GM12875 (cell line): ENCODE data around the gene PRRG3.

Experiments used
- H3K4me3 ChIP-seq: one replicate; pipeline ENCODE4 v1.5.1; 2011; ENCODE audit warnings: low read depth, low read length, control low read depth
- TF ChIP-seq, protein P1 (sequence below): IDR thresholded peaks from 2 replicates; pipeline ENCODE4 v1.5.1; 2011; ENCODE audit warnings: low read depth, mild to moderate bottlenecking, control low read depth, inconsistent platforms, low read length, moderate library complexity, borderline replicate concordance; ENCODE audit not compliant: insufficient read depth

Gene PRRG3

DNA sequence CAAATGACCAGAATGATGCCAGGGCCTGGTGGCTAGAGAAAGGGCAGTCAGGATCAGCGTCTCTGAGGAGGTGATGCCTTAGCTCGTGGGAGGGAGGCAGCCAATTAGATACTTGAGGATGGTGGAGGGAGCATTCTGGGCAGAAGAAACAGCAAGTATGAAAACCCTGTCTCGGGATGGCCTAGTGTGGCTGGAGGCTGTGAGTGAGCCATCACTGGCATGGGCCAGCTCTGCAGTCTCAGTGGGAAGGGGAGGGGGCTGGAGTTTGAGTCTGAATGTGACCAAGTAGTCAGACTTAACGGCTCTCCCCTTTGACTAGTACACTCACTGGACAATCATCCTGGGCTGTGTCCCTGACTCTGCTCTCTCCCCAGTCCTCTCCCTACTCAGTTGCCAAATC lies 46.3 kb downstream of the PRRG3 start:
- H3K4me3 ChIP-seq: no peak overlapping the region
- TF ChIP-seq, protein P1, sequence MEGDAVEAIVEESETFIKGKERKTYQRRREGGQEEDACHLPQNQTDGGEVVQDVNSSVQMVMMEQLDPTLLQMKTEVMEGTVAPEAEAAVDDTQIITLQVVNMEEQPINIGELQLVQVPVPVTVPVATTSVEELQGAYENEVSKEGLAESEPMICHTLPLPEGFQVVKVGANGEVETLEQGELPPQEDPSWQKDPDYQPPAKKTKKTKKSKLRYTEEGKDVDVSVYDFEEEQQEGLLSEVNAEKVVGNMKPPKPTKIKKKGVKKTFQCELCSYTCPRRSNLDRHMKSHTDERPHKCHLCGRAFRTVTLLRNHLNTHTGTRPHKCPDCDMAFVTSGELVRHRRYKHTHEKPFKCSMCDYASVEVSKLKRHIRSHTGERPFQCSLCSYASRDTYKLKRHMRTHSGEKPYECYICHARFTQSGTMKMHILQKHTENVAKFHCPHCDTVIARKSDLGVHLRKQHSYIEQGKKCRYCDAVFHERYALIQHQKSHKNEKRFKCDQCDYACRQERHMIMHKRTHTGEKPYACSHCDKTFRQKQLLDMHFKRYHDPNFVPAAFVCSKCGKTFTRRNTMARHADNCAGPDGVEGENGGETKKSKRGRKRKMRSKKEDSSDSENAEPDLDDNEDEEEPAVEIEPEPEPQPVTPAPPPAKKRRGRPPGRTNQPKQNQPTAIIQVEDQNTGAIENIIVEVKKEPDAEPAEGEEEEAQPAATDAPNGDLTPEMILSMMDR: no peak

DNA sequence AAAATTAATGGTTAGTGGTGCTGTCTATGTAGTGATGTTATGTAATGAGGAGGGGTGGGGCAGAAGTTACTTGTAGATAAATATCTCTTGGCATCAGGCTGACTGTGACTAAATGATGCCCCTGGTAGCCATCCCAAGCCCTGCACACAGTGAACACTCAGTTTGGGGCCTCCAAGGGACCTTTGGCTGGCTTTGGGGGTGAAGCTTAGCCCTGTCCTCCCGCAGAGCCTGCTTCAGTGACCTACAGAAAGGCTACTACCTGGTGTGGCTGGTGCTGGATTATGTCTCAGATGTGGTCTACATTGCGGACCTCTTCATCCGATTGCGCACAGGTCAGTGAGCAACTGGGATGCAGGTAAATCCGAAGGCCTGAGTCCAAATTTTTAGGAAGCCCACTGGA lies 47.1 kb downstream of the PRRG3 start:
- TF ChIP-seq, protein P1: no peak

DNA sequence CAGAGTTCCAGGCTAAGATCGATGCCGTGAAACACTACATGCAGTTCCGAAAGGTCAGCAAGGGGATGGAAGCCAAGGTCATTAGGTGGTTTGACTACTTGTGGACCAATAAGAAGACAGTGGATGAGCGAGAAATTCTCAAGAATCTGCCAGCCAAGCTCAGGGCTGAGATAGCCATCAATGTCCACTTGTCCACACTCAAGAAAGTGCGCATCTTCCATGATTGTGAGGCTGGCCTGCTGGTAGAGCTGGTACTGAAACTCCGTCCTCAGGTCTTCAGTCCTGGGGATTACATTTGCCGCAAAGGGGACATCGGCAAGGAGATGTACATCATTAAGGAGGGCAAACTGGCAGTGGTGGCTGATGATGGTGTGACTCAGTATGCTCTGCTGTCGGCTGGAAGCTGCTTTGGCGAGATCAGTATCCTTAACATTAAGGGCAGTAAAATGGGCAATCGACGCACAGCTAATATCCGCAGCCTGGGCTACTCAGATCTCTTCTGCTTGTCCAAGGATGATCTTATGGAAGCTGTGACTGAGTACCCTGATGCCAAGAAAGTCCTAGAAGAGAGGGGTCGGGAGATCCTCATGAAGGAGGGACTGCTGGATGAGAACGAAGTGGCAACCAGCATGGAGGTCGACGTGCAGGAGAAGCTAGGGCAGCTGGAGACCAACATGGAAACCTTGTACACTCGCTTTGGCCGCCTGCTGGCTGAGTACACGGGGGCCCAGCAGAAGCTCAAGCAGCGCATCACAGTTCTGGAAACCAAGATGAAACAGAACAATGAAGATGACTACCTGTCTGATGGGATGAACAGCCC lies 48.6 kb downstream of the PRRG3 start:
- H3K4me3 ChIP-seq: no peak overlapping the region
- TF ChIP-seq, protein P1: no peak

More for the DNA sequence above, 47.1 kb downstream of the PRRG3 start:
- H3K4me3 ChIP-seq: no peak overlapping the region

DNA sequence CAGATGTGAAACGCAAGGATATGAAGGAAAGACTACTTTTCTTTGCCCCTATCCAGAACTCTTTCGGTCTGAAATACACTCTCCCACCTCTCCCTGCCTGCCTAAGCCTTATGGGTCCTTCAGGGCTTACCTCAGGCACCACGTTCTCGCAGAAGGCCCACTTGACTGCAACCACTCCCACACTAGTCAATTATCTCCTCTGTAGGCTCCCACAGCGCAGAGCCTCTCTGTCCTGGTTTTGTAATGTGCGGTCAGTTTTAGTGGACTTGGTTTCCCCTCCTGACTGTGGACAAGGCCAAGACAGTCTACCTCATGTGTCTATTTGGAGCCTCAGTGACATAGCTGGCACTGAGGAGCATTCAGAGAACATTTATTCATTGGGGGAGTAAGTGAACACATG lies 50.4 kb downstream of the PRRG3 start:
- TF ChIP-seq, protein P1: no peak
- H3K4me3 ChIP-seq: no peak overlapping the region

DNA sequence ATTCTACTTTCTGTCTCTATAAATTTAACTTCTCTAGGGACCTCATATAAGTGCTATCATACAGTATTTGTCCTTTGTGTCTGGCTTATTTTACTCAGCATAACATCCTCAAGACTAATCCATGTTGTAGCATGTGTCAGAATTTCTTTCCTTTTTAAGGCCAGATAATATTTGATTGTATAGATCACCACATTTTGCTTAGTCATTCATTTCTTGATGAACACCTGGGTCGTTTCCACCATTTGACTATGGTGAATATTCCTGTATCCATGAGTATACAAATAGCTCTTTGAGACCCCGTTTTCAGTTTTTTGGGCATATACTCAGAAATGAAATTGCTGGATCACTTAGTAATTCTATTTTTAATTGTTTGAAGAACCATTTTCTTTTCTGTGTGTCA lies 51.2 kb downstream of the PRRG3 start:
- TF ChIP-seq, protein P1: no peak
- no peak overlapping the region for H3K4me3 ChIP-seq

DNA sequence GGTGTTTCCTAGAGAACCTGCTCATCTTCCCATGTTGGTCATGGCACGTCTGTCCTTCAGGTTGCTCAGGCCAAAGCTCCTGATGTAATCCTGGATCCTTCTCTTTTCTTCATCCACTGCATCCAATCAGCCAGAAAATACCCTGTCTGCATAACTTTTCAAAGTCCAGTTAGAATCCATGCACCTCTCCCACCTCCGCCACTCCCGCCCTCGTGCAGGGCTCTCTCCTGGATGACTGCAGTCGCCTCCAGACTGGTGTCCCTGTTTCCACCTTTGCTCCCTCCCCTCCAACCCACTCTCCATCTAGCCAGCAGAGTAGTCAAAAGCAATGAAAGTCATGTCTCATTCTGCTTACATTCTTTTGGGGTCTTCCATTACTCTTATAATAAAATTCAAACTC lies 55.3 kb downstream of the PRRG3 start:
- TF ChIP-seq, protein P1: no peak
- H3K4me3 ChIP-seq: no peak overlapping the region

DNA sequence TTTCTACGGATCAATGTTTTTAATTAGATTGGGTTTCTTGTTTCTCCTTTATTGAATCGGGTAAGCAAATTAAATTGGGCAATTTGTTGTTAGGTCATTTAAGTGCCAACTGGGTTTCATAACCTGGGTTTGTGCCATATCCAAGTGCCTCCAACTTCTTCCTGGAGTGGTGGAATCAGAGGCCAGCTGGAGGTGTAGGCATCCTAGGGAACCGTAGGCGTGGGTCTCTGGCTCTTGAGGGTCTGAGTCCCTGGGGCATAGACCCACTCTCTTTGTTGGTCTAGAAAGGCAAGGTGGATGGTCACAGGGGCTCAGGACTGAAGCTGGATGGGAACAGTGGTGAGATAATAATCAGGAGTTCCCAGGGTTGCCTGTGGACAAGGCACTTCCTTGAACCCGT lies 57.6 kb downstream of the PRRG3 start:
- no peak overlapping the region for H3K4me3 ChIP-seq
- TF ChIP-seq, protein P1: no peak
